Cardiac muscle cell (in vitro differentiated cells and primary cell): ENCODE measurements around the gene CLIC6. TPM values are rescaled to one million over a fixed set of nuclear protein-coding genes. Genes with fewer than 3 reads are reported as not detected.
A peak's percentile ranks its signal among the peaks of the same experiment; 100 is the strongest.

Experiments used
- DNase-seq, 2 donors: peaks; one replicate each; pipeline versions ENCODE4 v3.0.0 to v3.0.0-alpha.2; 2010 to 2017; ENCODE audit warnings: low read depth in 1 of 2, low spot score in 1 of 2
- H3K27ac ChIP-seq: fragments of 200-600 bp; sonication (generic); 2 replicates; pipeline ENCODE4 v1.5.1; 2016
- H3K27me3 ChIP-seq: fragments of 200-600 bp; sonication (generic); 2 replicates; pipeline ENCODE4 v1.6.0; 2016; ENCODE audit warnings: control low read depth
- H3K36me3 ChIP-seq: fragments of 200-600 bp; sonication (generic); 2 replicates; pipeline ENCODE4 v1.5.1; 2016; ENCODE audit warnings: control low read depth
- H3K4me1 ChIP-seq: fragments of 200-600 bp; sonication (generic); 2 replicates; pipeline ENCODE4 v1.8.1; 2017; ENCODE audit warnings: low read depth, mild to moderate bottlenecking, mixed run types
- H3K4me3 ChIP-seq: fragments of 200-600 bp; sonication (generic); 2 replicates; pipeline ENCODE4 v1.5.1; 2016; ENCODE audit warnings: mild to moderate bottlenecking
- H3K9me3 ChIP-seq: fragments of 200-600 bp; sonication (generic); 2 replicates; pipeline ENCODE4 v1.5.1; 2017; ENCODE audit warnings: low read depth, mild to moderate bottlenecking, control low read depth
- CTCF ChIP-seq: IDR thresholded peaks from 2 replicates; pipeline ENCODE4 v1.5.1; 2012; ENCODE audit warnings: low read depth, mild to moderate bottlenecking, low read length
- polyA plus RNA-seq: library from polyadenylated mRNA; unstranded; fragments of >200 nt; fragmentation: Nextera tagmentation; extraction: Ambion mirVana; gene quantifications from 2 replicates; pipeline ENCODE4 v1.2.1, GENCODE V29; 2016
- total RNA-seq: library from RNA; depleted of rRNA; stranded (reverse); fragments of >200 nt; gene quantifications from 2 replicates; pipeline ENCODE4 v1.2.3, GENCODE V29; 2016

CLIC6 gene
- total and polyA plus RNA-seq, 2 experiments from 2014 or later: not detected

GRCh38 chr21:34679051-34679450, 10.3 kb downstream of the CLIC6 start:
- no peak overlapping the region for H3K27ac ChIP-seq
- no peaks in the 10 kb centered on the region for H3K9me3 ChIP-seq
- no peaks in the 10 kb centered on the region for H3K4me1 ChIP-seq
- DNase-seq: no peak
- H3K4me3 ChIP-seq: no peak overlapping the region
- H3K36me3 ChIP-seq: no peaks in the 10 kb centered on the region
- H3K27me3 ChIP-seq: peaks cover 6% of the 10 kb centered on the region
- TF ChIP-seq CTCF: no peak

GRCh38 chr21:34684174-34684876, 15.5 kb downstream of the CLIC6 start:
- Histone ChIP-seq H3K9me3 (no peaks in the 10 kb centered on the region), H3K27me3 (peaks cover 4% of the 10 kb centered on the region), H3K27ac (no peak overlapping the region), H3K4me1 (no peaks in the 10 kb centered on the region), H3K36me3 (no peaks in the 10 kb centered on the region), H3K4me3 (no peak overlapping the region)
- DNase-seq: no peak
- TF ChIP-seq CTCF: no peak

- TF ChIP-seq CTCF: no peak
- peak in 1 of 2 donors; percentile 12 for DNase-seq
- no peaks in the 10 kb centered on the region for H3K9me3 ChIP-seq
- no peaks in the 10 kb centered on the region for H3K36me3 ChIP-seq
- H3K4me1 ChIP-seq: no peaks in the 10 kb centered on the region
- peaks cover 28% of the 10 kb centered on the region for H3K27me3 ChIP-seq
- H3K27ac ChIP-seq: no peak overlapping the region
- no peak overlapping the region for H3K4me3 ChIP-seq
Observed at GRCh38 chr21:34687065-34687464, 18.3 kb downstream of the CLIC6 start.

GRCh38 chr21:34687745-34688144, 19.0 kb downstream of the CLIC6 start:
- Histone ChIP-seq H3K27ac (no peak overlapping the region), H3K9me3 (no peaks in the 10 kb centered on the region)
- no peak for TF ChIP-seq CTCF

DNA sequence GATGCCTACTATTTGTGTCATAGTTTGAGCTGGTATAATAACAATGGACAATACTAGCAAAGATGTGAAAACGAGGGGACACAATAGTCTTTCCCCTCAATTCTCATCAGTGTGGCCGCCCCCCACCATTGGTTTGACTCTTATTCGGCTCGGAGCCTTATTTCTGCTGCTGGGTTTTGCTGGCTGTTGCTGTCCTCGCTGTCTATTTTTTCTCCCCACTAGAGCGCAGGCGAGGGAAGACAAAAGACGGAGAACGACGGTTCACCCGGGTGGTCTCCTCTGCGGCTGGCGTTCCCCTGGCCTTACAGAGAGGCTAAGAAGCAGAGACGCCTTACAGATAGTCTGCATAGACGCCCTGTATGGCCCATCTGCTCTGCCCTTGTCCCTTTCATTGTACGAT, 19.4 kb downstream of the CLIC6 start:
- H3K4me1 ChIP-seq: no peaks in the 10 kb centered on the region
- H3K9me3 ChIP-seq: no peaks in the 10 kb centered on the region
- no peak overlapping the region for H3K4me3 ChIP-seq
- no peak overlapping the region for H3K27ac ChIP-seq
- H3K36me3 ChIP-seq: no peaks in the 10 kb centered on the region
- H3K27me3 ChIP-seq: peaks cover 39% of the 10 kb centered on the region
- DNase-seq: peak in 1 of 2 donors; percentile 51
- TF ChIP-seq CTCF: peak; percentile 55

More at GRCh38 chr21:34687745-34688144, 19.0 kb downstream of the CLIC6 start:
- Histone ChIP-seq H3K4me3 (no peak overlapping the region), H3K27me3 (peaks cover 35% of the 10 kb centered on the region), H3K36me3 (no peaks in the 10 kb centered on the region), H3K4me1 (no peaks in the 10 kb centered on the region)
- no peak for DNase-seq

DNA sequence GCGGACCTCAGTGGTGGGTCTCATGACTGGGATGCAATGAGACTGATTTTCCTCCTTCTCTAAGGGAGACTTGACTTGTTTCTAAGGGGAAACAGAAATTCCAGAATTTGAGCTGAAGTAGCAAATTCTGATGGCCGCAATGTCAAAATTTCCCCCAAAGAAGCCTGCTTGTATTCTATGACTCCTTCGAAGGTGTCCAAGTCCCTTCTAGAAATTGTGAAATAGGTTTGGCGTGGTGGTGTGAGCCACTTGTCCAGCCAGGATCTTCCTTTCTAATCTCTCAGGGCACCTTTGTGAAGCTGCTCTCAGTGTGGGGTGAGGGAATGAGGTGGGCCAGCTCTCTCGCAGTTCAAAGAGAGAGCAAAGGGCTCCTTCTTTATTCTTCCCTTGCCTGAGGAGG, 19.9 kb downstream of the CLIC6 start:
- H3K36me3 ChIP-seq: no peaks in the 10 kb centered on the region
- H3K27me3 ChIP-seq: peaks cover 39% of the 10 kb centered on the region
- H3K9me3 ChIP-seq: no peaks in the 10 kb centered on the region
- DNase-seq: no peak
- H3K4me3 ChIP-seq: no peak overlapping the region
- TF ChIP-seq CTCF: no peak
- H3K4me1 ChIP-seq: no peaks in the 10 kb centered on the region
- no peak overlapping the region for H3K27ac ChIP-seq
